HG03280 (cell line): ENCODE data around the gene CHCHD3.

Source experiments
- ATAC-seq: cut with Tn5 transposase; IDR thresholded peaks from one replicate; pipeline ENCODE4 v1.9.1; 2021; ENCODE audit warnings: mild to moderate bottlenecking, moderate library complexity; ENCODE audit not compliant: unreplicated experiment

Gene CHCHD3

GRCh38 chr7:132830941-132831340, 250.9 kb downstream of the CHCHD3 start:
- ATAC-seq: no peak

- ATAC-seq: no peak
Observed at GRCh38 chr7:132828502-132828901, 253.4 kb downstream of the CHCHD3 start.

- ATAC-seq: no peak
Observed at GRCh38 chr7:132825932-132826835, 255.7 kb downstream of the CHCHD3 start.

GRCh38 chr7:132825222-132825621, 256.7 kb downstream of the CHCHD3 start:
- ATAC-seq: no peak

GRCh38 chr7:132819648-132820047, 262.2 kb downstream of the CHCHD3 start:
- ATAC-seq: no peak

GRCh38 chr7:132817949-132818348, 263.9 kb downstream of the CHCHD3 start:
- ATAC-seq: no peak

- no peak for ATAC-seq
Observed at GRCh38 chr7:132815696-132816311, 266.1 kb downstream of the CHCHD3 start.

GRCh38 chr7:132815130-132815529, 266.8 kb downstream of the CHCHD3 start:
- no peak for ATAC-seq

GRCh38 chr7:132810561-132810960, 271.3 kb downstream of the CHCHD3 start:
- ATAC-seq: no peak

GRCh38 chr7:132806834-132807233, 275.1 kb downstream of the CHCHD3 start:
- no peak for ATAC-seq

- no peak for ATAC-seq
Observed at GRCh38 chr7:132805766-132806165, 276.1 kb downstream of the CHCHD3 start.

GRCh38 chr7:132804849-132805485, 276.9 kb downstream of the CHCHD3 start:
- ATAC-seq: no peak

GRCh38 chr7:132800522-132800921, 281.4 kb downstream of the CHCHD3 start:
- no peak for ATAC-seq

GRCh38 chr7:132799081-132799413, 282.8 kb downstream of the CHCHD3 start:
- ATAC-seq: no peak

GRCh38 chr7:132797152-132797551, 284.7 kb downstream of the CHCHD3 start:
- ATAC-seq: no peak

GRCh38 chr7:132793474-132793873, 288.4 kb downstream of the CHCHD3 start:
- no peak for ATAC-seq

- no peak for ATAC-seq
Observed at GRCh38 chr7:132791036-132791435, 290.9 kb downstream of the CHCHD3 start.

- no peak for ATAC-seq
Observed at GRCh38 chr7:132790104-132790503, 291.8 kb downstream of the CHCHD3 start.

- ATAC-seq: no peak
Observed at GRCh38 chr7:132789281-132789680, 292.6 kb downstream of the CHCHD3 start.

GRCh38 chr7:132785870-132786269, 296.0 kb downstream of the CHCHD3 start:
- no peak for ATAC-seq

- ATAC-seq: no peak
Observed at GRCh38 chr7:132784406-132784805, 297.5 kb downstream of the CHCHD3 start.

- ATAC-seq: no peak
Observed at GRCh38 chr7:132783824-132784223, 298.1 kb downstream of the CHCHD3 start.
